Adrenal gland (tissue), 5 donors: Measurements from ENCODE around the gene FGG.

Experiments used
- POLR2A ChIP-seq, 2 donors: fragments of 450-650 bp; IDR thresholded peaks; one replicate each; pipeline ENCODE4 v1.6.1; 2017; ENCODE audit warnings: antibody characterized with exemption in 2 of 2, mild to moderate bottlenecking in 2 of 2, moderate library complexity in 1 of 2
- TF ChIP-seq, protein P1 (sequence below), 6 experiments: fragments of 450-650 bp in 4 of 6; fragments of 200-600 bp in 2 of 6; sonication (generic) in 1 of 6; IDR thresholded peaks; 1 replicate in 5 of 6; 2 replicates in 1 of 6; pipeline versions ENCODE4 v1.5.1 to v1.8.0; 2016 to 2021; ENCODE audit warnings: antibody characterized with exemption in 6 of 6, mild to moderate bottlenecking in 2 of 6, moderate library complexity in 1 of 6
- donor health status: DM: no; HTN: no; CAD: no.

DNA sequence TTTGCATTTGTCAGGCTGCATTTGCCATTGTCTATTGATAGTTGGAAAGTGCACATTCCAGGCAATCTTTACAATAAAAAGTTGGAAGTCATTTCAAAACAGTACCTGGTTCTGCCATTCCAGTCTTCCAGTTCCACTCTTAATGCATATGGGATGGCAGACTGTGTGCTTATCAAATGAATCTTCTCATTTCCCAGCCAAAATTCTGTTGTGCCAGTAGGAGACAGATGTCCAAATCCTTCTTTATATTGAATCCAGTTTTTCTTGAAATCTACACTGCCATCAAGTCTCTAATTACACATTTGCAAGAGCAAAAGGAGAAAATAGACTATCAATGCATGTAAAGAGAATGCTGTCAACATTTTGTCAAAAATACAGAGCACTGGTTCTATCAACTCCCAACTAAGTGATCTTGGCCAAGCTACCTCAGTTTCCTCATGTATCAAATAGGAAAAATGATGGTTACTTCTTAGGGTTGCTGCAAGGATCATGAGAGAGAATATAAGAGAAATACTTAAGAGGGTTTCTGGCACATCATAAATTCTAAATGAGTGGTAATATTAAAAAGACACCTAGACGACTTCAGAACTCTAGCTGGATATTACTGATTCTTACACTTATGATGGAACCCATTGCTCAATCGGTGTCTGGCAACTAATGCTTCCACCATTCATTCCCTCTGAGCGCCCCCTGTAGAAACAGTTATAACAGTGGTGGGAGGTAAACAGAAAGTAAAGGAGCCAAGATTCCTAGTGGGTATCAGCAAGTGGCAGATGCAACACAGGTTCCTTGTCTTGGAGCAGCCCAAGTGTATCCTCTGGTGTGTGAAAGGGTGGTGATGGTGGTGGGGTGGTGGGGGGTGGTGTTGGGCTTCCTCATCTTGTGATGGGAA lies 3.8 kb downstream of the FGG start:
- TF ChIP-seq, protein P1, sequence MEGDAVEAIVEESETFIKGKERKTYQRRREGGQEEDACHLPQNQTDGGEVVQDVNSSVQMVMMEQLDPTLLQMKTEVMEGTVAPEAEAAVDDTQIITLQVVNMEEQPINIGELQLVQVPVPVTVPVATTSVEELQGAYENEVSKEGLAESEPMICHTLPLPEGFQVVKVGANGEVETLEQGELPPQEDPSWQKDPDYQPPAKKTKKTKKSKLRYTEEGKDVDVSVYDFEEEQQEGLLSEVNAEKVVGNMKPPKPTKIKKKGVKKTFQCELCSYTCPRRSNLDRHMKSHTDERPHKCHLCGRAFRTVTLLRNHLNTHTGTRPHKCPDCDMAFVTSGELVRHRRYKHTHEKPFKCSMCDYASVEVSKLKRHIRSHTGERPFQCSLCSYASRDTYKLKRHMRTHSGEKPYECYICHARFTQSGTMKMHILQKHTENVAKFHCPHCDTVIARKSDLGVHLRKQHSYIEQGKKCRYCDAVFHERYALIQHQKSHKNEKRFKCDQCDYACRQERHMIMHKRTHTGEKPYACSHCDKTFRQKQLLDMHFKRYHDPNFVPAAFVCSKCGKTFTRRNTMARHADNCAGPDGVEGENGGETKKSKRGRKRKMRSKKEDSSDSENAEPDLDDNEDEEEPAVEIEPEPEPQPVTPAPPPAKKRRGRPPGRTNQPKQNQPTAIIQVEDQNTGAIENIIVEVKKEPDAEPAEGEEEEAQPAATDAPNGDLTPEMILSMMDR (IDR thresholded peaks at IDR 0.05), result no peak
- TF ChIP-seq POLR2A (IDR thresholded peaks at IDR 0.05), result no peak
